Measurements from ENCODE around the gene MYOF.
"Not testable (repeated sequence)": the region's sequence is repeated elsewhere in the genome, so short reads cannot be mapped to it uniquely, and the experiment has no call there.

The MYOF gene

DNA sequence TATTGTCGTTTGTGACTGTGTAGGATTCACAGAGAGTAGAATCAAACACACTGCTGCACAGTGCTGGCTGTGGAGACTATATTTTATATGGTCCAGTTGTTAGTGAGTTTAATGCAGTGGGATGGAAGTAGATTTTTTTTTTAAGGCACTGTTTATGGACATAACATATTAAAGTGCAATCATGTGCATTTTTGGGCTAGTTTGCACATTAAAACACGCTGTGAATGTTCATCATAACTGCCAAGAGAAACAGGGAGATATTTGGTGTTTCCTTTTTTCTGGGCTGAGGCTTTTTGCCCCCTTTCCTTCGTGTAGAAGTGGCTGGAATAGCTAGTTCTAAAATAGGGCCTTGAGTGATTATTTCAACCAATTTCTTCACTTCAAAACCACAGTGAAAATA is 139.2 kb downstream of the MYOF start:
- no peak for DNase-seq
- in situ Hi-C loops (cut with HindIII; ENCODE audit: low pct_ligation_motif_present, low pct_unique_long_range_greater_than_20kb, low sequenced_read_pairs): loop anchor here (25.0 kb wide), 1 partner anchor 169 kb away; no protein-coding TSS in a partner anchor

DNA sequence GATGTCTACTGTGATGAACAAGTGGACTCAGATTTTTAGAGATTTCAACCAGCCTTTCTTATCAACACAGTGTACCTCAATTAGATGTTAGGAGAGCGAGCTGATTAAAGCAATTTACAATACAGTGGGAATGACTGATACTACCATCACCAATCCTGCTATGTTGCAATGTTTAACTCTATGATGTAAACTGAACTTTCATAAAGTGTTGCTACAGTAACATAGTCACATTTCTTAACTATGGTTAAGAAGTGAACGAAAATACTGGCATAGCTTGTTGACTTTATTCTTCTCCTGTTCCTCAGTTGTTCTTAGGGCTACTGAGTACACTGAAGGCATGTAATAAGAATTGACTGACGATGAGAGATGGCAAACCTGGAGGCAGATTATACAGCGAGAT is 139.8 kb downstream of the MYOF start:
- DNase-seq: no peak
- in situ Hi-C loops (cut with HindIII; ENCODE audit: low pct_ligation_motif_present, low pct_unique_long_range_greater_than_20kb, low sequenced_read_pairs): loop anchor here (25.0 kb wide), 1 partner anchor 170 kb away; no protein-coding TSS in a partner anchor

- in situ Hi-C loops (cut with HindIII; ENCODE audit: low pct_ligation_motif_present, low pct_unique_long_range_greater_than_20kb, low sequenced_read_pairs): loop anchor here (25.0 kb wide), 1 partner anchor 175 kb away; no protein-coding TSS in a partner anchor
- no peak for DNase-seq
Observed at GRCh38 chr10:93337309-93337721, 144.8 kb downstream of the MYOF start.

DNA sequence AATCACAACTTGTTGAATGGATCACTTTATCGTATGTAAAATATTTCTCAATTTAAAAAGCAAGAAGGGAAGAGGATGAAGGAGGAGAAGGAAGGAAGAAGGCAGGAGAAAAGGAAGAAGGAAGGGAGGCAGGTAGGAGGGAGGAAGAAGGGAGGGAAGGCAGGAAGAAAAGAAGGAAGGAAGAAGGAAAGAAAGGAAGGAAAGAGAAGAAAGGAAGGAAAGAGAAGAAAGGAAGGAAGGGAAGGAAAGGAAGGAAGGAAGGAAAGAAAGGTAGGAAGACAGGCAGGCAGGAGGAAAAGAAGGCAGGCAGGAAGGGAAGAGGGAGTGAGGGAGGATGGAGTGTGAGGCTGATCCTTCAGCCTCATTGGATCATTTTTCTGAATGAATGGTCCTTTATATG is 145.5 kb downstream of the MYOF start:
- in situ Hi-C loops (cut with HindIII; ENCODE audit: low pct_ligation_motif_present, low pct_unique_long_range_greater_than_20kb, low sequenced_read_pairs): loop anchor here (25.0 kb wide), 1 partner anchor 176 kb away; no protein-coding TSS in a partner anchor
- DNase-seq: no peak

- no peak for DNase-seq
- in situ Hi-C loops (cut with HindIII; ENCODE audit: low pct_ligation_motif_present, low pct_unique_long_range_greater_than_20kb, low sequenced_read_pairs): loop anchor here (25.0 kb wide), 1 partner anchor 176 kb away; no protein-coding TSS in a partner anchor
Observed at GRCh38 chr10:93336110-93336509, 146.0 kb downstream of the MYOF start.

DNA sequence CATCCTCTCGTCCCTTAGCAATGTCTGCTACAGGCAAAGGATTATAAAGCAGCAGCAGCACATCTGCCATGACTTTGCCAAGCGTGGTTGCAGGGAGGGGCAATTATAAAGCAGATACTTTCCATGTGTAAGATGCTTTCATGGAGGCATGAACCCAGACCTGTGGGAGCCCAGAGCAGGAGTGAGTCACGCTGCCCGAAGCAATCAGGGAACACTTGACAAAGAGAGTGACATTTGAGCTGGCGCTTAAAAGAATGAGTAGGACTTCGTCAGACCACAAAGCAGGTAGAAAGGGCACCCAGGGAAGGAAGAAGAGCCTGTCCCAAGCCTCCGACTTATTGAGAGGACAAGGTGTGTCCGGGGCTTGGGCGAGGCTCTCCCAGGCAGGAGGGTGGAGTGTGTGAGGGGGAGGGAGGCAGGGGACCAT is 147.2 kb downstream of the MYOF start:
- no peak for DNase-seq
- in situ Hi-C loops (cut with HindIII; ENCODE audit: low pct_ligation_motif_present, low pct_unique_long_range_greater_than_20kb, low sequenced_read_pairs): loop anchor here (25.0 kb wide), 1 partner anchor 177 kb away; no protein-coding TSS in a partner anchor

- DNase-seq: no peak
- in situ Hi-C loops (cut with HindIII; ENCODE audit: low pct_ligation_motif_present, low pct_unique_long_range_greater_than_20kb, low sequenced_read_pairs): loop anchor here (25.0 kb wide), 1 partner anchor 178 kb away; no protein-coding TSS in a partner anchor
Observed at GRCh38 chr10:93334181-93334580, 148.0 kb downstream of the MYOF start.

DNA sequence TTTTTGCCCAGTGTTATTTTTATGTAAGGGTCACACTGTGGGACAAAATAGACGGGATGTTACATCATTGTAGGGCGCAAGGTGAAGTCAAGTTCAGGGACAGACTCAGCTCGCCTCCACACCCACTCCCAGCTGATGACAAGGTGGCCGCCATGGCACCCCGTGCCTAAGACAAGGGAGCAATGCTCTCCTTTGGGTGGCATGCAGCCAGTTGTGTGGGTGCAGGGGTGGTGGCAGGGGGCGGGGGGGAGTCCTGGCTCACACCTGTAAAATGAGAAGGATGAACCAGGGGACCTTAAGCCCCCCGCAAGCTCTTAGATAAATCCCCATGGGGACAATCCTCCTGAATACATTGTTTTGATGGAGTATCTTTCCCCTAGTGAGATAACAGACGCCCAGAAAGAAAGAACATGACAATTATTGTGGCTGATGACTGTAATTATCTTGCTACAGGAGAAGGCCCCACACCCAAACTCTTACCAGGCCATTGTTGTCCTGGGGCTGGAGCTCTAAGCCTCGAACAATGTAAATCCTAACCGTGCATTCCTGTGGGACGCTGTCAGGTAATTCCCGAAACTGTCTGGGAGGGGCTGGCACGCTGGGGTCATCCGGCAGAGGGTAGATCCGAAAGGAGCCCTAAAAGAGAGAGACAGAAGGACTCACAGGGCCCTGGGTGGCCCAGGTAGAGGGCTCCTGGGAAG is 148.7 kb downstream of the MYOF start:
- in situ Hi-C loops (cut with HindIII; ENCODE audit: low pct_ligation_motif_present, low pct_unique_long_range_greater_than_20kb, low sequenced_read_pairs): loop anchor here (25.0 kb wide), 1 partner anchor 179 kb away; no protein-coding TSS in a partner anchor
- DNase-seq: no peak

DNA sequence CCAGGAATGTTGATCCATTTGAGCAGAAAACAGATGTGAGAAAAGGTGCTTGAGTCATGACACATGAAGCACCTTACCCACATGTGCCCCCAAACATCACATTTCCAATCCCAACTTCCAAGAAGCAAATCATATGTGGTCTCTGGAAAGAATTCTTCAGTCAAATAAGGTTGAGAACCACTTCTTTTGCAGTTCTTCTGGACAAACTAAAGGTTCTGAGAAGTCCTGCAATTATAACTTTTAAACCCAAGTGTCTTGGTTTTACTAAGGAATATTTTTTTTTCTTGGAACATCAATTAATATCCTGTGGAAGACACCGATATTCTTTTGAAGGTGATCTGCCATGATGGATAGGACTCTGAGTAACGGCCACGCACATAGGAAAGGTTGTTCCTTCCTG is 151.3 kb downstream of the MYOF start:
- in situ Hi-C loops (cut with HindIII; ENCODE audit: low pct_ligation_motif_present, low pct_unique_long_range_greater_than_20kb, low sequenced_read_pairs): loop anchor here (25.0 kb wide), 1 partner anchor 181 kb away; no protein-coding TSS in a partner anchor
- no peak for DNase-seq

- in situ Hi-C loops (cut with HindIII; ENCODE audit: low pct_ligation_motif_present, low pct_unique_long_range_greater_than_20kb, low sequenced_read_pairs): no loop called here
- no peak for DNase-seq
Observed at GRCh38 chr10:93319896-93320295, 162.2 kb downstream of the MYOF start.

- no peak for DNase-seq
- in situ Hi-C loops (cut with HindIII; ENCODE audit: low pct_ligation_motif_present, low pct_unique_long_range_greater_than_20kb, low sequenced_read_pairs): no loop called here
Observed at GRCh38 chr10:93319096-93319495, 163.0 kb downstream of the MYOF start.

DNA sequence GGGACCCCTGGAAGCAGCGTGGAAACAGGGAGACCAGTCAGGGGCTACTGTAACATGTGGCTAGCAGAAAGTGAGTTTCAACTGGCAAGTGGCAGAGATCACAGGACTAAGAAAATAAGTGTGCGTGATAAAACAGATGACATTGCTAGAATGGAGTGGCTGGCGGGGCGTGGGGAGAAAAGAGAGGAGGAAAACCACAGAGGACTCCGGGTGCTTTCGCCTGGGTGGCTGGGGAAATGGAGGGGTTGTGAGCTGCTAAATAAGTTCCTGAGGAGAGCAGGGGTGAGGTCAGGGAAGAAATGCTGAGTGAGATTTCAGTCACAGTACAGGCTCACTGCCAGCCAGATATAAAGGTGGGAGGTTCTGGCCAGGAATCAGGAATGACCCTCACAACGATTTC is 166.9 kb downstream of the MYOF start:
- DNase-seq: no peak
- in situ Hi-C loops (cut with HindIII; ENCODE audit: low pct_ligation_motif_present, low pct_unique_long_range_greater_than_20kb, low sequenced_read_pairs): no loop called here

GRCh38 chr10:93314656-93315055 is 167.5 kb downstream of the MYOF start:
- in situ Hi-C loops (cut with HindIII; ENCODE audit: low pct_ligation_motif_present, low pct_unique_long_range_greater_than_20kb, low sequenced_read_pairs): not testable (repeated sequence)

GRCh38 chr10:93313798-93314197 is 168.3 kb downstream of the MYOF start:
- in situ Hi-C loops (cut with HindIII; ENCODE audit: low pct_ligation_motif_present, low pct_unique_long_range_greater_than_20kb, low sequenced_read_pairs): no loop called here
- no peak for DNase-seq

More at GRCh38 chr10:93314656-93315055, 167.5 kb downstream of the MYOF start:
- DNase-seq: not testable (repeated sequence)

GRCh38 chr10:93309062-93309461 is 173.1 kb downstream of the MYOF start:
- no peak for DNase-seq
- in situ Hi-C loops (cut with HindIII; ENCODE audit: low pct_ligation_motif_present, low pct_unique_long_range_greater_than_20kb, low sequenced_read_pairs): no loop called here

DNA sequence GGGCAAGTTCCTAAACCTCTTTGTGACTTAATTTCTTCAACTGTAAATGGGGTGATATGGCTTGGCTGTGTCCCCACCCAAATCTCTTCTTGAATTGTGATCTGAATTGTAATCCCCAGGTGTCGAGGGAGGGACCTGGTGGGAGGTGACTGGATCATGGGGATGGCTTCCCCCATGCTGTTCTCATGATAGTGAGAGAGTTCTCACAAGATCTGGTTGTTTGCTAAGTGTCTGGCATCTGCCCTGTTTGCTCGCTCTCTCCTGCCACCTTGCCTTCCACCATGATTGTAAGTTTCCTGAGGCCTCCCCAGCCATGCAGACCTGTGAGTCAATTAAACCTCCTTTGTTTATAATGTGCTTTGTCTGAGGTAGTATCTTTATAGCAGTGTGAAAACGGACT is 177.0 kb downstream of the MYOF start:
- no peak for DNase-seq
- in situ Hi-C loops (cut with HindIII; ENCODE audit: low pct_ligation_motif_present, low pct_unique_long_range_greater_than_20kb, low sequenced_read_pairs): no loop called here

DNA sequence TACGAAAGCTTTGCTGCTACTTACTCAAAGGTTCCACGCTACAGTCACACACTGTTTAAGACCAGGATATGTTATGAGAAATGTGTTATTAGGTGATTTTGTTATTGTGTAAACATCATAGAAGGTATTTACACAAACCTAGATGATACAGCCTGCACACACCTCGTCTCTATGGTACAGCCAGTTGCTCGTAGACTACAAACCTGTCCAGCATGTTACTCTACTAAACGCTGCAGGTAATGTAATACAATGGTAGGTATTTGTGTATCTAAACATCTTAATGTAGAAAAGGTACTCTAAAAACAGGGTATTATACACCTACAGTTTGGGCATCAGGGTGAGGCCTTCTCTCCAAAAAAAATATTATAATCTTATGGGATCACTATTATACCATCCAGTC is 181.2 kb downstream of the MYOF start:
- DNase-seq: no peak
- in situ Hi-C loops (cut with HindIII; ENCODE audit: low pct_ligation_motif_present, low pct_unique_long_range_greater_than_20kb, low sequenced_read_pairs): no loop called here

- DNase-seq: no peak
- in situ Hi-C loops (cut with HindIII; ENCODE audit: low pct_ligation_motif_present, low pct_unique_long_range_greater_than_20kb, low sequenced_read_pairs): no loop called here
Observed at GRCh38 chr10:93300288-93300917, 181.7 kb downstream of the MYOF start.

DNA sequence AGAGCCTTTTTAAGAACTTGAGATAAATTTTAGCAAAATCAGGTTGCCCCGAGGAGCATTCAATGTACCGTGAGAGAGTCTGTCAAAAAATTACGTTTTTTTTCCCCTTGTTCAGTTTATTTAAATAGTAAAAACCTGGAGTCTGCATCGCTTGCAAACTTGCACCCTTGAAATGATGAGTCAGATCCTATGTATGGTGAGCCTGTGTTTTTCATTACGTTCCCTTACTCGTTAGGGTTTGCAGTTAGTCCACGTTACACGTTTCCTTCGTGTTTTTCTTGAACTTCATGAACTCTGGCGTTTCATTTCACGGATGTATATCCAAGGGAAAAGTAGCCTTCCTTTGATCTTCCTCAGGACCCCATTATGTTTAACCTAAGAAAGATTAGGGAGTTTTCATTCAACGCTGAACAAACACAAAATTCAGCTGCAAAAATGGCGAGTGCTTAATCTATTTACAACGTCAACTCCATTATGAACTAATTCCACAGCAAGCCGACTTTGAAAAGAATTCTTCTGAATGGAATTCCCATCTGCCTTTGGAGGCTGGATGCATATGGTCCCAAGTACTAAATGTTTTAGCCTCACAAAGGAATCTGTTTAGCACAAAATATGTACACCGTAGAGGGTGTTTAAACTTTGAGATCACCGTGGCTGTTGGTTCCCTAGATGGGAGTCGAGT is 182.4 kb downstream of the MYOF start:
- in situ Hi-C loops (cut with HindIII; ENCODE audit: low pct_ligation_motif_present, low pct_unique_long_range_greater_than_20kb, low sequenced_read_pairs): loop anchor here (25.0 kb wide), 1 partner anchor 187 kb away; no protein-coding TSS in a partner anchor
- no peak for DNase-seq

All from ACHN (cell line).